Stimulated activated CD4-positive, alpha-beta T cell treated with anti-CD3 and anti-CD28 coated beads, Interleukin-4, amount 100 ng/mL, for 4 hours (primary cell): ENCODE data around the gene EFNA2.

Experiments
- DNase-seq, 2 experiments: peaks; one replicate each; pipeline ENCODE4 v3.0.0-alpha.2; 2020

The EFNA2 gene

GRCh38 chr19:1249298-1249989 is 36.2 kb upstream of the EFNA2 start:
- DNase-seq, result peak; percentile 94 to 96

- DNase-seq, result no peak
These were observed 35.7 kb upstream of the EFNA2 start for GRCh38 chr19:1249990-1250436.

- peak in 1 of 2 experiments; percentile 60 for DNase-seq
These were observed 35.0 kb upstream of the EFNA2 start for GRCh38 chr19:1250437-1251260.

- peak; percentile 58 to 62 for DNase-seq
These were observed 34.1 kb upstream of the EFNA2 start for GRCh38 chr19:1251330-1252220.

- peak in 1 of 2 experiments; percentile 59 for DNase-seq
These were observed 33.4 kb upstream of the EFNA2 start for GRCh38 chr19:1252221-1252820.

GRCh38 chr19:1252821-1253513 is 32.7 kb upstream of the EFNA2 start:
- peak; percentile 66 to 68 for DNase-seq

GRCh38 chr19:1253514-1254080 is 32.1 kb upstream of the EFNA2 start:
- DNase-seq, result no peak

GRCh38 chr19:1254081-1254527 is 31.6 kb upstream of the EFNA2 start:
- no peak for DNase-seq

- no peak for DNase-seq
These were observed 31.0 kb upstream of the EFNA2 start for GRCh38 chr19:1254530-1255185.

- DNase-seq, result no peak
These were observed 30.2 kb upstream of the EFNA2 start for GRCh38 chr19:1255186-1256161.

- DNase-seq, result no peak
These were observed 28.8 kb upstream of the EFNA2 start for GRCh38 chr19:1256646-1257474.

- DNase-seq, result no peak
These were observed 28.1 kb upstream of the EFNA2 start for GRCh38 chr19:1257475-1258162.

GRCh38 chr19:1258163-1258492 is 27.5 kb upstream of the EFNA2 start:
- no peak for DNase-seq

GRCh38 chr19:1258707-1259205 is 26.9 kb upstream of the EFNA2 start:
- no peak for DNase-seq

GRCh38 chr19:1259206-1259875 is 26.3 kb upstream of the EFNA2 start:
- DNase-seq, result peak; percentile 59 to 62

- DNase-seq, result peak; percentile 52 to 55
These were observed 25.6 kb upstream of the EFNA2 start for GRCh38 chr19:1259876-1260748.
